ENCODE measurements around the gene CDC20. TPM values are rescaled to one million over a fixed set of nuclear protein-coding genes. Genes with fewer than 3 reads are reported as not detected.
A peak's percentile ranks its signal among the peaks of the same experiment; 100 is the strongest.

The CDC20 gene
- total RNA-seq: 100 to 1,000 TPM; 108 to 163 TPM

GRCh38 chr1:43358746-43359693 is at the start of gene CDC20:
CDC20 (plus strand) TSS chr1:43358981; CDS start chr1:43359216, 235 bp downstream.
- Mint-ChIP-seq H3K27me3 (ENCODE audit: low read depth) (no peaks in the 10 kb centered on the region), H3K9me3 (no peaks in the 10 kb centered on the region), H3K36me3 (ENCODE audit: insufficient read depth in 2 of 2) (peaks cover 20 to 30% of the 10 kb centered on the region in 2 donors), H3K27ac (peak within 1 kb of the TSS; percentile 88), H3K4me3 (peak within 1 kb of the TSS; percentile 83 to 95), H3K4me1 (ENCODE audit: low read depth) (peaks cover 51% of the 10 kb centered on the region)
- DNase-seq (peak; percentile 99), ATAC-seq (replicated peaks in 1 of 2) (peak; percentile 96 to 98)

GRCh38 chr1:43309405-43310025 is 49.3 kb upstream of the CDC20 start:
- Mint-ChIP-seq H3K4me1 (ENCODE audit: low read depth) (no peaks in the 10 kb centered on the region), H3K36me3 (ENCODE audit: insufficient read depth in 2 of 2) (no peaks in the 10 kb centered on the region), H3K27me3 (ENCODE audit: low read depth) (no peaks in the 10 kb centered on the region), H3K9me3 (no peaks in the 10 kb centered on the region), H3K27ac (no peak overlapping the region), H3K4me3 (no peak overlapping the region)
- ATAC-seq (replicated peaks in 1 of 2): peak in 1 of 2 donors; percentile 33
- DNase-seq: no peak

- Mint-ChIP-seq H3K27ac (no peak overlapping the region), H3K27me3 (ENCODE audit: low read depth) (no peaks in the 10 kb centered on the region), H3K4me1 (ENCODE audit: low read depth) (no peaks in the 10 kb centered on the region), H3K36me3 (ENCODE audit: insufficient read depth in 2 of 2) (no peaks in the 10 kb centered on the region), H3K9me3 (no peaks in the 10 kb centered on the region), H3K4me3 (no peak overlapping the region)
- DNase-seq: no peak
- ATAC-seq (replicated peaks in 1 of 2): no peak
Measured at GRCh38 chr1:43311521-43311920, 47.3 kb upstream of the CDC20 start.

- H3K4me1 Mint-ChIP-seq (ENCODE audit: low read depth): no peaks in the 10 kb centered on the region
- no peak overlapping the region for H3K4me3 Mint-ChIP-seq
- ATAC-seq (replicated peaks in 1 of 2): no peak
Measured at GRCh38 chr1:43312212-43312623, 46.6 kb upstream of the CDC20 start.

GRCh38 chr1:43312663-43313515 is 45.9 kb upstream of the CDC20 start:
- no peaks in the 10 kb centered on the region for H3K27me3 Mint-ChIP-seq (ENCODE audit: low read depth)
- no peaks in the 10 kb centered on the region for H3K36me3 Mint-ChIP-seq (ENCODE audit: insufficient read depth in 2 of 2)
- no peak for ATAC-seq (replicated peaks in 1 of 2)
- no peak overlapping the region for H3K27ac Mint-ChIP-seq
- no peak for DNase-seq
- H3K4me1 Mint-ChIP-seq (ENCODE audit: low read depth): peaks cover 2% of the 10 kb centered on the region
- H3K9me3 Mint-ChIP-seq: no peaks in the 10 kb centered on the region
- no peak overlapping the region for H3K4me3 Mint-ChIP-seq

More at GRCh38 chr1:43312212-43312623, 46.6 kb upstream of the CDC20 start:
- Mint-ChIP-seq H3K9me3 (no peaks in the 10 kb centered on the region), H3K27ac (no peak overlapping the region), H3K27me3 (ENCODE audit: low read depth) (no peaks in the 10 kb centered on the region), H3K36me3 (ENCODE audit: insufficient read depth in 2 of 2) (no peaks in the 10 kb centered on the region)
- DNase-seq: no peak

- no peak overlapping the region for H3K27ac Mint-ChIP-seq
- no peaks in the 10 kb centered on the region for H3K36me3 Mint-ChIP-seq (ENCODE audit: insufficient read depth in 2 of 2)
- DNase-seq (no peak), ATAC-seq (replicated peaks in 1 of 2) (no peak)
- no peaks in the 10 kb centered on the region for H3K27me3 Mint-ChIP-seq (ENCODE audit: low read depth)
- peaks cover 6% of the 10 kb centered on the region for H3K4me1 Mint-ChIP-seq (ENCODE audit: low read depth)
- H3K9me3 Mint-ChIP-seq: no peaks in the 10 kb centered on the region
- H3K4me3 Mint-ChIP-seq: no peak overlapping the region
Measured at GRCh38 chr1:43313771-43314170, 45.0 kb upstream of the CDC20 start.

- Mint-ChIP-seq H3K9me3 (no peaks in the 10 kb centered on the region), H3K27me3 (ENCODE audit: low read depth) (no peaks in the 10 kb centered on the region), H3K4me1 (ENCODE audit: low read depth) (peaks cover 6% of the 10 kb centered on the region), H3K4me3 (no peak overlapping the region), H3K36me3 (ENCODE audit: insufficient read depth in 2 of 2) (no peaks in the 10 kb centered on the region), H3K27ac (no peak overlapping the region)
- no peak for ATAC-seq (replicated peaks in 1 of 2)
- no peak for DNase-seq
Measured at GRCh38 chr1:43314233-43314632, 44.5 kb upstream of the CDC20 start.

- ATAC-seq (replicated peaks in 1 of 2) (no peak), DNase-seq (no peak)
- Mint-ChIP-seq H3K4me1 (ENCODE audit: low read depth) (peaks cover 6% of the 10 kb centered on the region), H3K36me3 (ENCODE audit: insufficient read depth in 2 of 2) (no peaks in the 10 kb centered on the region), H3K27me3 (ENCODE audit: low read depth) (no peaks in the 10 kb centered on the region), H3K4me3 (no peak overlapping the region), H3K27ac (no peak overlapping the region), H3K9me3 (no peaks in the 10 kb centered on the region)
Measured at GRCh38 chr1:43315481-43315880, 43.3 kb upstream of the CDC20 start.

- Mint-ChIP-seq H3K27me3 (ENCODE audit: low read depth) (no peaks in the 10 kb centered on the region), H3K4me1 (ENCODE audit: low read depth) (peaks cover 6% of the 10 kb centered on the region), H3K27ac (no peak overlapping the region), H3K36me3 (ENCODE audit: insufficient read depth in 2 of 2) (no peaks in the 10 kb centered on the region), H3K4me3 (no peak overlapping the region), H3K9me3 (no peaks in the 10 kb centered on the region)
- no peak for DNase-seq
- no peak for ATAC-seq (replicated peaks in 1 of 2)
Measured at GRCh38 chr1:43315963-43316737, 42.6 kb upstream of the CDC20 start.

- no peaks in the 10 kb centered on the region for H3K36me3 Mint-ChIP-seq (ENCODE audit: insufficient read depth in 2 of 2)
- peaks cover 6% of the 10 kb centered on the region for H3K4me1 Mint-ChIP-seq (ENCODE audit: low read depth)
- H3K27ac Mint-ChIP-seq: no peak overlapping the region
- DNase-seq (no peak), ATAC-seq (replicated peaks in 1 of 2) (no peak)
- no peaks in the 10 kb centered on the region for H3K27me3 Mint-ChIP-seq (ENCODE audit: low read depth)
- H3K9me3 Mint-ChIP-seq: no peaks in the 10 kb centered on the region
- H3K4me3 Mint-ChIP-seq: no peak overlapping the region
Measured at GRCh38 chr1:43316738-43317520, 41.9 kb upstream of the CDC20 start.

- no peak overlapping the region for H3K4me3 Mint-ChIP-seq
- DNase-seq: no peak
- peak in 1 of 2 donors; percentile 38 for ATAC-seq (replicated peaks in 1 of 2)
- no peak overlapping the region for H3K27ac Mint-ChIP-seq
- H3K36me3 Mint-ChIP-seq (ENCODE audit: insufficient read depth in 2 of 2): no peaks in the 10 kb centered on the region
- peaks cover 6% of the 10 kb centered on the region for H3K4me1 Mint-ChIP-seq (ENCODE audit: low read depth)
- H3K27me3 Mint-ChIP-seq (ENCODE audit: low read depth): no peaks in the 10 kb centered on the region
- no peaks in the 10 kb centered on the region for H3K9me3 Mint-ChIP-seq
Measured at GRCh38 chr1:43317817-43318471, 40.8 kb upstream of the CDC20 start.
